GM18909 (cell line): ENCODE measurements around the gene FBLL1.
"Not testable (repeated sequence)": the region's sequence is repeated elsewhere in the genome, so short reads cannot be mapped to it uniquely, and the experiment has no call there.

Source experiments
- ATAC-seq: cut with Tn5 transposase; IDR thresholded peaks from one replicate; pipeline ENCODE4 v1.9.1; 2021; ENCODE audit warnings: mild to moderate bottlenecking; ENCODE audit not compliant: unreplicated experiment, poor library complexity

Gene FBLL1

GRCh38 chr5:168528521-168529373, at the start of gene FBLL1:
Gene FBLL1 (plus strand): TSS chr5:168529305. CDS start chr5:168529505, 200 bp downstream.
- no peak for ATAC-seq

DNA sequence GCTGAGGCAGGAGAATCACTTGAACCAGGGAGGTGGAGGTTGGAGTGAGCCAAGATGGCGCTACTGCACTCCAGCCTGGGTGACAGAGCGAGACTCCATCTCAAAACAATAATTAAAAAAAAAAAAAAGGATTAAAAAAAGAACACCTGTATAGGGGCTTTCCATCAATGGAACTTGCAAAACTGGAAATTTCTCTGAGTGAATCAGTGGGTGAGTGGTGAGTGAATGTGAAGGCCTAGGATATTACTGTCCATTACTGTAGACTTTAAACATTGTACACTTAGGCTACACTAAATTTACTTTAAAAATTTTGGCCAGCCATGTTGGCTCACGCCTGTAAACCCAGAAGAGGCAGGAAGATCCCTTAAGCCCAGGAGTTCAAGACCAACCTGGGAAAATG, 48.5 kb upstream of the FBLL1 start:
- ATAC-seq, result no peak

- peak; percentile 96 for ATAC-seq
These were observed 47.7 kb upstream of the FBLL1 start for GRCh38 chr5:168481330-168481788.

GRCh38 chr5:168482361-168482760, 46.7 kb upstream of the FBLL1 start:
- no peak for ATAC-seq

DNA sequence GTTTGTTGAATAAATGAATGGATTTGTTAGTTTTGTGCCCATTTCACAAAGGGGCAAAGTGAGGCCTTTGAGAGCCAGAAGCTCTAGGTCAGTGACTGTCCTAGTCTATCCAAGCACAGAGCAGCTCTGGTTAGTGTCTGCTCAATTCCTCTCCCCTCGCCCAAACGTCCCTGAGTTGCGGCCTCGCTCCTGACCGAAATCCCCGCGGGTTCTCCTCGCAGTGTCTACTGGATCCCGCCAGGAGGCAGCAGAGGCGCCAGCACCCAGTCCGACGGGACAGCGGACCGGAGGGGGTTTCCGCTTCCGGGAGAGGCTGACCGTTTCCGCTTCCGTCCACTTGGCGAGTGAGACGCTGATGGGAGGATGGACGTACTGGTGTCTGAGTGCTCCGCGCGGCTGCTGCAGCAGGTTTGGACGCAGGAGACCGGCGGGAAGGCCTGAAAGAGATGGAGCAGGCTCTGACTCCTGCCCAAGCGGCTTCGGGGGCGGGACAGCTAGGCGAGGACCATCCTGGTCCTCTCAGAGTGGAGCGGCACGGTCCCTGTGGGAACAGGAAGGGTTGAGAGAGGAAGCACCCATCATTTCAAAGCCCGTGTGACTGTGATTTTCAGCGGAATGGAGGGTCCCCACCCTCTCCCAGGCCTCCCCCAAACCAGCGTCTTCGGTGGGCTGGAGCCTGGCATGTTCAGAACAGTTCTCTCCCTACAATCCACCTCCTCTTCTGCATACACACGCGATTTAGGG, 42.8 kb upstream of the FBLL1 start, which contains the start of gene RARS1:
Gene RARS1, plus strand, starts transcription at position 336 of the 744 bp plus-strand sequence. Its CDS starts 28 bp downstream, at position 364.
- ATAC-seq, result peak; percentile 90

DNA sequence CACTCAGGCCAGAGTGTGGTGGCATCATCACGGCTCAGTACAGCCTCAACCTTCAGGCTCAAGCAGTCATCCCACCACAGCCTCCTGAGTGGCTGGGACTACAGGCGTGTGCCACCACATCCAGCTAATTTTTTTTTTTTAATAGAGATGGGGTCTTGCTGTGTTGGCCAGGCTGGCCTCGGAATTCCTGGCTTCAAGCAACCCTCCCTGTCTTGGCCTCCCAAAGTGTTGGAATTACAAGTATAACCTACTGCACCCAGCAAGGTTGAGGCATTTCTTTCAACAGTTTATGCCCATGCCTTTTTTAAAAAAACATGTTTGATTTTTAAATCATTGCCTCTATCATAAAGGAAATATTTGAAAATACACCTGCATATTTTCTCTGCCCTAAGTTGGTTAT, 40.0 kb upstream of the FBLL1 start:
- no peak for ATAC-seq

DNA sequence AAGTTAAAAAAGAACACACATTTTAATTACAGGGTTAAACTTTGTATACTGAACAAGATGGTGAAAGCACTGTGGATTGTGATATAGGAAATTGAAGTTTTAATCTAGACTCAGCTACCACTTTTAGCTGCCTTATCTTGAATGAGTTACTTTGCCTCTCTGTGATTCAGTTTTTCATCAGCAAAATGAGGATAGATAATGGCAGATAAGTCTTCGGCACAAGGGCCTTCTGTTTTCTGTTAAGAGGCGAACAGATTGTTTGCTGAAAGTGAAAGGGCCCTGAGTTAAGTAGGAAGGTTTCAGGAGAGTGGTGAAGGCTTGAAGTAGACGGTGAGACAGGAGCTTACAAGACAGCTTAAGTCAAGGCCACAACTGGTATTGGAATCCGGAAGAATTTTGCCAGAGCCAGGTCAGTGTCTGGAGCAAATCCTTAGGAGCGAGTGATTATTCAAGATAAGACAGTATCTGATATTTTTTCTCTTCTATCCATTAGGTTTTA, 35.0 kb upstream of the FBLL1 start:
- ATAC-seq, result no peak

- ATAC-seq, result no peak
These were observed 26.4 kb upstream of the FBLL1 start for GRCh38 chr5:168502563-168503237.

DNA sequence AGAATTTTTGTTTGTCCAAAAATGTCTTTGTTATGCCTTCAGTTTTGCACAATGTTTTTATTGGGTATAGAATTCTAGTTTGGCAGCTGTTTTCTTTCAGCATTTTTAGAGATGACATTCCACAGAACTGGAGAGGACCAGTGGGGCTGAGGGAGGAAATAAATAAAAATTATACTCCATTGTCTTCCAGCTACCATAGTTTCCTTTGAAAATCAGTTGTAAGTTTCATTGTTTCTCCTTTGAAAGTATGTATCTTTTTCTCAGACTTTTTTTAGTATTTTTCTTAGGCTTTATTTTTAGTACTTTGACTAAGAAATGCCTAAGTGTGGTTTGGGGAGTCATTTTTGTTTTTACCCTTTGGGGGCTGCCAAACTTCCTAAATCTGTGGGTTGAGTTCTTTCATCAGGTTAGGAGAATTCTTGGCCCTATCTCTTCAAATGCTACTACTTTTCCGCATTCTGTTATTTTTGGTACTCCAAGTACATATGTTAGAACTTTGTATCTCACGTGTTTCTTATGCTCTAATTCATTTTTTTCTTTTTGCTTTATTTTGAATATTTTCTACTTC, 15.2 kb upstream of the FBLL1 start:
- ATAC-seq, result no peak

DNA sequence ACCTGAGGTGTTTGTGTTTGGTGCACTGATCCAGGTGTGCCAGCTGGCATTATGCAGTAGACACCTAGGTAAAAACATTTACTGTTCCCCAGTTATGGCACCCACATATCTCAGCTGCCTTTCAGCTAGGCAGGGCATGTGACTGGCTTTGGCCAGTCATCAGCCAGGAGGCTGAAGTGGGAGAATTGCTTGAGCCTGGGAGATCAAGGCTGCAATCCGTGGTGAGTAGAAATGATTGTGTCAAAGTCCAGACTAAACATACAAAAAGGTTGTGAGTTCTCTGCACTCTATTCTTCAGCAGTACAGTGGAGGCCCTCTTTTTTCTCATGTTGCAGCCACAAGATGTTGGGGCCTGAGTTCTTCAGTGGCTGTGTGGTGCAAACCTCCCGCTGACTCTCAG, 3.2 kb upstream of the FBLL1 start:
- ATAC-seq, result no peak

DNA sequence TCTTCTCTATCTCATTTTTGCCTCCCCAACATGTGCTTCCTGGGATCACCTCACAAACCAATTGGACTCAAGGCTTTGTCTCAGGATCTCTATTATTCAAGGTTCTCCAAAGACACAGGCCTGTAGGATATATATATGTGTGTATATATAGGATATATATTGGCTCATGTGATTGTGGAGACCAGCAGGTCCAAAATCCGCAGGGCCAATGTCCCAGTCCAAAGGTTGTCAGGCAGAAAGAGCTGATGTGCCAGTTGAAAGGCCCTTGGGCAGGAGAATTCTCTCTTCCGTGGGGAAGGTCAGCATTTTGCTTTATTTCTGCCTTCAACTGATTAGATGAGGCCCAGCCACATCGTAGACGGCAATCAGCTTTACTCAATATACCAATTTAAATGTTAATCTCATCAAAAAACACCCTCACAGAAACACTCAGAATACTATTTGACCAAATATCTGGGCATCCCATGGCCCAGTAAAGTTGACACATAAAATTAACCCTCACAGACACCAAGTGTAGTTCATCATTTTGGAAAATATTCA, 1.3 kb upstream of the FBLL1 start:
- no peak for ATAC-seq

GRCh38 chr5:168529374-168530234, 499 bp downstream of the FBLL1 start:
- ATAC-seq, result no peak

DNA sequence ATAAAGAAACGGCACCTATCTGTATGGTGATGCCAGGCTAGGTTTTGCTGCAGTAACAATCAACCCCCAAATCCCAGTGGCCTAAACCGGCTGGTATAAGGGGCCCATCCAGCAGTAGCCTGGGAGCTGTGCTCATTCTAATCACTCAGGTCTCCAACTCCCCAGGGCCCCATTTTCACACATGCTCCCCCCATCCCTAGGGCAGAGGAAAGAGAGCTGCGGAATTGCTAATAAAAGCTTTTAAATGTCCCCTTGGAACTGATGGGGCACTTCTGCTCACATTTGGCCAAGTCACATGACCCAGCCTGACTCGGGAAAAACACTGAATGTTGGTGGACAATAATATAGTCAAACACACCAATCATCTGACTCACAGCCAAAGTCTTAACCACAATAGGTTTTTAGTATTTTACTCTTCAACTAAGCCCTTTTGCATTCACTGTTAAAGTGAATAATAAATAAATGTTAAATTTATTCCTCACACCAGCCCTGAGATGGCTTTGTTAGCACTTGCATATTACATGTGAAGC, 1.6 kb downstream of the FBLL1 start:
- no peak for ATAC-seq

DNA sequence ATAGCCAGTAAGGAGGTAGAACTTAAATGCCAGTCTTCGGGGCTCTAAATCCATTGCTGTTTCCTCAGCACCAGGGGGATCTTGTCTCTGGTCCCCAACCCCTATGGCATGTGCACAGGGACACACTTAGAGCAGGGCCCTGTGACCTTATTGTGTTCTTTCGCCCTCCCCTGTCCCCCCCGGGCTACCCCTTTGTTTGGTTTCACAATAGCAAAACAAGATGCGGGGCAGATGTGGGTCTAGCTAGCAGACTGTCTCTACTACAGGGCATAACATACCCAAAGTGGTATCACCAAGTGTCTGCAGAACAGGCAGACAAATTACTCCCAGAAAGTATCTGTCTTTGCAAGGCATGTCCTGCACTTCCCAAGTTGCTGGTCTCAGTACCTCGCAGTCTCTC, 2.1 kb downstream of the FBLL1 start:
- ATAC-seq, result no peak

GRCh38 chr5:168531987-168532864, 3.1 kb downstream of the FBLL1 start:
- no peak for ATAC-seq

DNA sequence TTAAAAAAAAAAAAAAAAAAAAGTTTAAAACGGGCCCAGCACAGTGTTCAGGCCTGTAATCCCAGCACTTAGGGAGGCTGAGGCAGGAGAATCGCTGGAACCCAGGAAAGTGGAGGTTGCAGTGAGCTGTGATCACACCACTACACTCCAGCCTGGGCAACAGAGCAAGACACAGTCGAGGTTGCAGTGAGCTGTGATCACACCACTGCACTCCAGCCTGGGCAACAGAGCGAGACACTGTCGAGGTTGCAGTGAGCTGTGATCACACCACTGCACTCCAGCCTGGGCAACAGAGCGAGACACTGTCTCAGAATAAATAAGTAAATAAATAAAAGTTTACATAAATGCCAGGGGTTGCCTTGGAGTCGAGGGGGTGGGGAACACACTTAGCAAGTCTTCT, 5.2 kb downstream of the FBLL1 start:
- not testable (repeated sequence) for ATAC-seq

DNA sequence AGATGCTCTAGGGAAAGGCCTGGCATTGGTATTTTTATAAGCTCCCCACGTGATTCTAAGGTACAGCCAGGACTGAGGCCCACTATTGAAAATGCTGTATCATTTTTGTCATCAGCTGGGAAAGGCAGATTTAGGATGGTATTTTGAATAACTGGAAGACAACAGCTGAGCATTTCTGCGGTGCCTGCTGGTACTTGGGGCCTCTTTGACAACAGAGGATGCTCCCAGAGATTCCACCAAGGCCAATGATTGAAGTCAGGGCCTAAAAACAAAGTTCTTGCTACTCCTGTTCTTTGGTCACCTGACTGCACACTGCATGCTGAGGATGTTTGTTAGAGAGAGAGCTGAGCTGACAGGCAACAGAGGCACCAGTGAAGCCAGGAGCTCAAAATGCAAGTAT, 8.1 kb downstream of the FBLL1 start:
- ATAC-seq, result no peak

GRCh38 chr5:168549554-168549953, 20.4 kb downstream of the FBLL1 start:
- ATAC-seq, result no peak
